PFSK-1 (cell line): Measurements from ENCODE around the gene THEM4.

Experiments
- POLR2AphosphoS5 ChIP-seq: IDR thresholded peaks from 2 replicates; pipeline ENCODE4 v1.6.1; 2012; ENCODE audit warnings: low read depth, mild to moderate bottlenecking, control low read depth, low read length, moderate library complexity
- TAF1 ChIP-seq: IDR thresholded peaks from 2 replicates; pipeline ENCODE4 v1.6.1; 2012; ENCODE audit warnings: low read length, control low read depth, borderline replicate concordance; ENCODE audit not compliant: insufficient read depth
- TF ChIP-seq, protein P1 (sequence below), 2 experiments: IDR thresholded peaks; 2 replicates each; pipeline versions ENCODE4 v1.6.1 to v1.8.0; 2011 to 2012; ENCODE audit warnings: low read depth in 2 of 2, low read length in 2 of 2, control low read depth in 1 of 2, inconsistent platforms in 1 of 2, mild to moderate bottlenecking in 1 of 2, moderate library complexity in 1 of 2; ENCODE audit not compliant: insufficient read depth in 1 of 2

- TF ChIP-seq POLR2AphosphoS5 = no peak
- TF ChIP-seq, protein P1, sequence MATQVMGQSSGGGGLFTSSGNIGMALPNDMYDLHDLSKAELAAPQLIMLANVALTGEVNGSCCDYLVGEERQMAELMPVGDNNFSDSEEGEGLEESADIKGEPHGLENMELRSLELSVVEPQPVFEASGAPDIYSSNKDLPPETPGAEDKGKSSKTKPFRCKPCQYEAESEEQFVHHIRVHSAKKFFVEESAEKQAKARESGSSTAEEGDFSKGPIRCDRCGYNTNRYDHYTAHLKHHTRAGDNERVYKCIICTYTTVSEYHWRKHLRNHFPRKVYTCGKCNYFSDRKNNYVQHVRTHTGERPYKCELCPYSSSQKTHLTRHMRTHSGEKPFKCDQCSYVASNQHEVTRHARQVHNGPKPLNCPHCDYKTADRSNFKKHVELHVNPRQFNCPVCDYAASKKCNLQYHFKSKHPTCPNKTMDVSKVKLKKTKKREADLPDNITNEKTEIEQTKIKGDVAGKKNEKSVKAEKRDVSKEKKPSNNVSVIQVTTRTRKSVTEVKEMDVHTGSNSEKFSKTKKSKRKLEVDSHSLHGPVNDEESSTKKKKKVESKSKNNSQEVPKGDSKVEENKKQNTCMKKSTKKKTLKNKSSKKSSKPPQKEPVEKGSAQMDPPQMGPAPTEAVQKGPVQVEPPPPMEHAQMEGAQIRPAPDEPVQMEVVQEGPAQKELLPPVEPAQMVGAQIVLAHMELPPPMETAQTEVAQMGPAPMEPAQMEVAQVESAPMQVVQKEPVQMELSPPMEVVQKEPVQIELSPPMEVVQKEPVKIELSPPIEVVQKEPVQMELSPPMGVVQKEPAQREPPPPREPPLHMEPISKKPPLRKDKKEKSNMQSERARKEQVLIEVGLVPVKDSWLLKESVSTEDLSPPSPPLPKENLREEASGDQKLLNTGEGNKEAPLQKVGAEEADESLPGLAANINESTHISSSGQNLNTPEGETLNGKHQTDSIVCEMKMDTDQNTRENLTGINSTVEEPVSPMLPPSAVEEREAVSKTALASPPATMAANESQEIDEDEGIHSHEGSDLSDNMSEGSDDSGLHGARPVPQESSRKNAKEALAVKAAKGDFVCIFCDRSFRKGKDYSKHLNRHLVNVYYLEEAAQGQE (IDR thresholded peaks at IDR 0.05; ENCODE audit: insufficient read depth in 1 of 2, low read depth in 2 of 2, low read length in 2 of 2) = no peak
- TF ChIP-seq TAF1 = no peak
Measured at GRCh38 chr1:151847867-151848596, 61.3 kb downstream of the THEM4 start.
